ENCODE measurements around the gene TGFBI.

TGFBI gene

GRCh38 chr5:136066661-136067271 lies 38.0 kb downstream of the TGFBI start:
- in situ Hi-C loops (cut with HindIII; ENCODE audit: low sequenced_read_pairs): no loop called here
- no peak for DNase-seq (ENCODE audit: low read depth, low spot score)
- TF ChIP-seq, protein P1, sequence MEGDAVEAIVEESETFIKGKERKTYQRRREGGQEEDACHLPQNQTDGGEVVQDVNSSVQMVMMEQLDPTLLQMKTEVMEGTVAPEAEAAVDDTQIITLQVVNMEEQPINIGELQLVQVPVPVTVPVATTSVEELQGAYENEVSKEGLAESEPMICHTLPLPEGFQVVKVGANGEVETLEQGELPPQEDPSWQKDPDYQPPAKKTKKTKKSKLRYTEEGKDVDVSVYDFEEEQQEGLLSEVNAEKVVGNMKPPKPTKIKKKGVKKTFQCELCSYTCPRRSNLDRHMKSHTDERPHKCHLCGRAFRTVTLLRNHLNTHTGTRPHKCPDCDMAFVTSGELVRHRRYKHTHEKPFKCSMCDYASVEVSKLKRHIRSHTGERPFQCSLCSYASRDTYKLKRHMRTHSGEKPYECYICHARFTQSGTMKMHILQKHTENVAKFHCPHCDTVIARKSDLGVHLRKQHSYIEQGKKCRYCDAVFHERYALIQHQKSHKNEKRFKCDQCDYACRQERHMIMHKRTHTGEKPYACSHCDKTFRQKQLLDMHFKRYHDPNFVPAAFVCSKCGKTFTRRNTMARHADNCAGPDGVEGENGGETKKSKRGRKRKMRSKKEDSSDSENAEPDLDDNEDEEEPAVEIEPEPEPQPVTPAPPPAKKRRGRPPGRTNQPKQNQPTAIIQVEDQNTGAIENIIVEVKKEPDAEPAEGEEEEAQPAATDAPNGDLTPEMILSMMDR (IDR thresholded peaks at IDR 0.05; ENCODE audit: low read depth, low read length): peak; percentile 22
- H3K4me3 ChIP-seq (ENCODE audit: low read depth, low read length): no peak overlapping the region

DNA sequence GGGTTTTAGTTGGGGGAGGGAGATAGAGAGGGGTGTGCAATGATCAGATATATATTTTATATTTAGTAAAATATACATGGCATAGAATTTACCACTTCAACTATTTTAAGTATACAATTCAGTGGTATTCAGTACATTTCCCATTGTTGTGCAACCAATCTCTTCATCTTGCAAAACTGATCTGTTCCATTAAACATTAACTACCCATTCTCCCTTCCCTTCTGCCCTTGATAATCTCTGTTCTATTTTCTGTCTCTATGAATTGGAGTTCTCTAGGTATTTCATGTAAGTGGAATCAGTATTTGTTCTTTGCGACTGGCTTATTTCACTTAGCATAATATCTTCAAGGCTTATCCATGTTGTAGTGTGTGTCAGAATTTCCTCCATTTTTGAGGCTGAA lies 38.6 kb downstream of the TGFBI start:
- in situ Hi-C loops (cut with HindIII; ENCODE audit: low sequenced_read_pairs): no loop called here
- DNase-seq (ENCODE audit: low read depth, low spot score): no peak
- TF ChIP-seq, protein P1 (IDR thresholded peaks at IDR 0.05; ENCODE audit: low read depth, low read length): no peak
- H3K4me3 ChIP-seq (ENCODE audit: low read depth, low read length): no peak overlapping the region

DNA sequence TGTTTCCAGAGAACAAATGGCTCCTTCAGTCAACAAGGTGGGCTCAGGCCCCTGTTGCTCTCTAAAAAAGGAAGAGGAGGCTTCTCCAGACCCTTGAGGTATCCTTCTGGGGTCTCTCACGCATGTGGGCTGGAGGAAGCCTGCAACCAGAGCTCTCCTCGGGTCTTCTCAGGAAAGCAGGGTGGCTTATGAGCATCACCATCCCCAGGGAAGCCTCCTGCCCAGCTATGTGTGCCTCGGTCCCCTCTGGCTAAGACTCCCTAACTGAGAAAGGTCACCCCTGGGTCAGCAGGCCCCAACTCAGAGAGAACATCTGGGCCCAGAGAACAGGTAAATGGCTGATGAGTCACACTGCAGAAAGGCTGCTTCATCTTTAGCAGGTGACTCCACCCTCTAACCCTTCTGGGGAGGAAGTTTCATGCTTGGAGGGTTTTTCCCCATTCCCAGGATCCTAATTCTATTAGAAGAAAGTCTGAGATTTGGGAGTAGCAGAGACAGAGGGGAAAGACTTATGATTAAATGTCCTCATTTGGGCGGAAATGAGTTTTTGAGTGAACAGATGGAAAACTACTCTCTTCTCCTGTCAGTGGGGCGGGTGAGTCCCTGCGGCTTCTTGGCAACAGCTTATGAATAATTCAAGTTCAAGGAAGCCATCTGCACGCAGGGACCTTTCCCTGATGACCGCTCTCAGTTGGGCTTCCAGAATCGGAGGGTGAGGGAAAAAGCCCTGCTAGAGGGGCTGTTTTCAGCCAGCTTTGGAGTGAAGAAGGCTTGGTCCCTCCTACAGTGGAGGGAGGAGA lies 41.9 kb downstream of the TGFBI start:
- in situ Hi-C loops (cut with HindIII; ENCODE audit: low sequenced_read_pairs): no loop called here
- TF ChIP-seq, protein P1 (IDR thresholded peaks at IDR 0.05; ENCODE audit: low read depth, low read length): no peak
- H3K4me3 ChIP-seq (ENCODE audit: low read depth, low read length): no peak overlapping the region
- DNase-seq (ENCODE audit: low read depth, low spot score): no peak

GRCh38 chr5:136073714-136074529 lies 45.1 kb downstream of the TGFBI start:
- in situ Hi-C loops (cut with HindIII; ENCODE audit: low sequenced_read_pairs): no loop called here
- TF ChIP-seq, protein P1 (IDR thresholded peaks at IDR 0.05; ENCODE audit: low read depth, low read length): no peak
- DNase-seq (ENCODE audit: low read depth, low spot score): no peak
- no peak overlapping the region for H3K4me3 ChIP-seq (ENCODE audit: low read depth, low read length)

DNA sequence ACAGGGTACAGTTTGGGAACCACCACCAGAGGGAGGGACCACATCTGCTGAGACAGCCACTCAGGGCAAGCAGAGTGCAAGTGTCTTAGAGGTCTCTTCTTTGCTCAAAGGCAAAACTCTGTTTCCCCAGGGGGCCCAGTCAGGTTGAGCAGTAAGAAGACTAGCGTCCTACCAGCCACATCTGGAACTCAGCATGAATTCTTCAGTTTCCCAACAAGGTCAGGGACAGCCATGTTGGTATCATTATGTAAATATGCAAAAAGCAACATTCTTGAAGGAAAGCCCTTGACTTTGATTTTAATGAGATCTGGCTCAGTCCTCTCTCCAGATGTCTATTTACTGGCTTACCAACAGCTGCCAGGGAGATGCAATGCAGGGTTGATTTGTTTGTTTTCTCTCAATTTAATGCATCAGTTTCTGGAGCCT lies 46.7 kb downstream of the TGFBI start:
- TF ChIP-seq, protein P1 (IDR thresholded peaks at IDR 0.05; ENCODE audit: low read depth, low read length): peak; percentile 16
- no peak for DNase-seq (ENCODE audit: low read depth, low spot score)
- in situ Hi-C loops (cut with HindIII; ENCODE audit: low sequenced_read_pairs): no loop called here
- H3K4me3 ChIP-seq (ENCODE audit: low read depth, low read length): no peak overlapping the region

GRCh38 chr5:136076067-136076466 lies 47.3 kb downstream of the TGFBI start:
- in situ Hi-C loops (cut with HindIII; ENCODE audit: low sequenced_read_pairs): no loop called here
- TF ChIP-seq, protein P1 (IDR thresholded peaks at IDR 0.05; ENCODE audit: low read depth, low read length): no peak
- no peak overlapping the region for H3K4me3 ChIP-seq (ENCODE audit: low read depth, low read length)
- no peak for DNase-seq (ENCODE audit: low read depth, low spot score)
